LNCAP (cell line): ENCODE data around the gene COL21A1.

Experiments used
- CTCF ChIP-seq: fragments of 450-650 bp; IDR thresholded peaks from 2 replicates; pipeline ENCODE4 v1.5.1; 2017; ENCODE audit warnings: mild to moderate bottlenecking

COL21A1 gene

GRCh38 chr6:56102216-56102615 lies 145.2 kb downstream of the COL21A1 start:
- TF ChIP-seq CTCF: no peak

GRCh38 chr6:56101141-56101553 lies 146.2 kb downstream of the COL21A1 start:
- no peak for TF ChIP-seq CTCF

GRCh38 chr6:56096946-56097621 lies 150.3 kb downstream of the COL21A1 start:
- no peak for TF ChIP-seq CTCF

GRCh38 chr6:56096541-56096940 lies 150.8 kb downstream of the COL21A1 start:
- no peak for TF ChIP-seq CTCF

GRCh38 chr6:56093776-56094175 lies 153.6 kb downstream of the COL21A1 start:
- no peak for TF ChIP-seq CTCF

GRCh38 chr6:56091159-56091869 lies 156.1 kb downstream of the COL21A1 start:
- no peak for TF ChIP-seq CTCF

- no peak for TF ChIP-seq CTCF
Measured at GRCh38 chr6:56088641-56089040, 158.7 kb downstream of the COL21A1 start.
